GM23338 (cell line): ENCODE measurements around the gene ETFA.

Source experiments
- CREB1 ChIP-seq: fragments of 250-450 bp; sonication (Bioruptor Pico); IDR thresholded peaks from 2 replicates; pipeline ENCODE4 v1.5.0; 2020; ENCODE audit warnings: low read depth, mild to moderate bottlenecking, moderate library complexity
- CTCF ChIP-seq, 2 experiments: fragments of 200-600 bp in 1 of 2; sonication (generic) in 1 of 2; conservative IDR thresholded peaks; 2 replicates each; pipeline versions ENCODE4 v1.5.1 to v1.6.1; 2016 to 2017; ENCODE audit warnings: antibody characterized with exemption in 2 of 2, low read depth in 2 of 2, mild to moderate bottlenecking in 2 of 2, moderate library complexity in 1 of 2
- EZH2 ChIP-seq: fragments of 200-600 bp; sonication (generic); IDR thresholded peaks from one replicate; pipeline ENCODE4 v1.8.0; 2017; ENCODE audit warnings: antibody characterized with exemption, mild to moderate bottlenecking, low read depth; ENCODE audit not compliant: unreplicated experiment
- EZH2phosphoT487 ChIP-seq: fragments of 200-600 bp; sonication (generic); IDR thresholded peaks from one replicate; pipeline ENCODE4 v1.8.1; 2018; ENCODE audit warnings: antibody characterized with exemption; ENCODE audit not compliant: unreplicated experiment
- POLR2AphosphoS5 ChIP-seq: IDR thresholded peaks from 2 replicates; pipeline ENCODE4 v1.6.1; 2016; ENCODE audit warnings: antibody characterized with exemption, low read depth
- REST ChIP-seq: IDR thresholded peaks from one replicate; pipeline ENCODE4 v1.6.1; 2018; ENCODE audit warnings: antibody characterized with exemption; ENCODE audit not compliant: unreplicated experiment

- TF ChIP-seq REST (no peak), CTCF (conservative IDR thresholded peaks at IDR 0.05; ENCODE audit: low read depth in 2 of 2) (no peak), POLR2AphosphoS5 (no peak), EZH2phosphoT487 (no peak), EZH2 (no peak), CREB1 (CRISPR knock-in tag) (no peak)
These were observed 137.9 kb downstream of the ETFA start for GRCh38 chr15:76173317-76173834.
